Measurements from ENCODE around the gene NFKB1.
"Not testable (repeated sequence)": the region's sequence is repeated elsewhere in the genome, so short reads cannot be mapped to it uniquely, and the experiment has no call there.

The NFKB1 gene

GRCh38 chr4:102483120-102483519 lies 18.0 kb upstream of the NFKB1 start:
- H3K4me3 ChIP-seq (ENCODE audit: low read length) = no peak overlapping the region
- TF ChIP-seq, protein P1, sequence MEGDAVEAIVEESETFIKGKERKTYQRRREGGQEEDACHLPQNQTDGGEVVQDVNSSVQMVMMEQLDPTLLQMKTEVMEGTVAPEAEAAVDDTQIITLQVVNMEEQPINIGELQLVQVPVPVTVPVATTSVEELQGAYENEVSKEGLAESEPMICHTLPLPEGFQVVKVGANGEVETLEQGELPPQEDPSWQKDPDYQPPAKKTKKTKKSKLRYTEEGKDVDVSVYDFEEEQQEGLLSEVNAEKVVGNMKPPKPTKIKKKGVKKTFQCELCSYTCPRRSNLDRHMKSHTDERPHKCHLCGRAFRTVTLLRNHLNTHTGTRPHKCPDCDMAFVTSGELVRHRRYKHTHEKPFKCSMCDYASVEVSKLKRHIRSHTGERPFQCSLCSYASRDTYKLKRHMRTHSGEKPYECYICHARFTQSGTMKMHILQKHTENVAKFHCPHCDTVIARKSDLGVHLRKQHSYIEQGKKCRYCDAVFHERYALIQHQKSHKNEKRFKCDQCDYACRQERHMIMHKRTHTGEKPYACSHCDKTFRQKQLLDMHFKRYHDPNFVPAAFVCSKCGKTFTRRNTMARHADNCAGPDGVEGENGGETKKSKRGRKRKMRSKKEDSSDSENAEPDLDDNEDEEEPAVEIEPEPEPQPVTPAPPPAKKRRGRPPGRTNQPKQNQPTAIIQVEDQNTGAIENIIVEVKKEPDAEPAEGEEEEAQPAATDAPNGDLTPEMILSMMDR (conservative IDR thresholded peaks at IDR 0.05; ENCODE audit: low read depth, low read length) = no peak
- DNase-seq (ENCODE audit: low read depth) = no peak

DNA sequence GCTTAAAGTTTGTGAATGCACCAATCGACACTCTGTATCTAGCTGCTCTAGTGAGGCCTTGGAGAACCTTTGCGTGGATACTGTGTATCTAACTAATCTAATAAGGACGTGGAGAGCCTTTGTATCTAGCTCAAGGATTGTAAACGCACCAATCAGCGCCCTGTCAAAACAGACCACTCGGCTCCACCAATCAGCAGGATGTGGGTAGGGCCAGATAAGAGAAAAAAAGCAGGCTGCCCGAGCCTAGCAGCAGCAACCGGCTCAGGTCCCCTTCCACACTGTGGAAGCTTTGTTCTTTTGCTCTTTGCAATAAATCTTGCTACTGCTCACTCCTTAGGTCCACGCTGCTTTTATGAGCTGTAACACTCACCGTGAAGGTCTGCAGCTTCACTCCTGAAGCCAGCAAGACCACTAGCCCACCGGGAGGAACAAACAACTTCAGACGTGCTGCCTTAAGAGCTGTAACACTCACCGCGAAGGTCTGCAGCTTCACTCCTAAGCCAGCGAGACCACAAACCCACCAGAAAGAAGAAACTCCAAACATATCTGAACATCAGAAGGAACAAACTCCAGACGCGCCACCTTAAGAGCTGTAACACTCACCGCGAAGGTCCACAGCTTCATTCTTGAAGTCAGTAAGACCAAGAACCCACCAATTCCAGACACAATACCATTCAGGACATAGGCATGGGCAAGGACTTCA lies 17.0 kb upstream of the NFKB1 start:
- not testable (repeated sequence) for DNase-seq (ENCODE audit: low read depth)

DNA sequence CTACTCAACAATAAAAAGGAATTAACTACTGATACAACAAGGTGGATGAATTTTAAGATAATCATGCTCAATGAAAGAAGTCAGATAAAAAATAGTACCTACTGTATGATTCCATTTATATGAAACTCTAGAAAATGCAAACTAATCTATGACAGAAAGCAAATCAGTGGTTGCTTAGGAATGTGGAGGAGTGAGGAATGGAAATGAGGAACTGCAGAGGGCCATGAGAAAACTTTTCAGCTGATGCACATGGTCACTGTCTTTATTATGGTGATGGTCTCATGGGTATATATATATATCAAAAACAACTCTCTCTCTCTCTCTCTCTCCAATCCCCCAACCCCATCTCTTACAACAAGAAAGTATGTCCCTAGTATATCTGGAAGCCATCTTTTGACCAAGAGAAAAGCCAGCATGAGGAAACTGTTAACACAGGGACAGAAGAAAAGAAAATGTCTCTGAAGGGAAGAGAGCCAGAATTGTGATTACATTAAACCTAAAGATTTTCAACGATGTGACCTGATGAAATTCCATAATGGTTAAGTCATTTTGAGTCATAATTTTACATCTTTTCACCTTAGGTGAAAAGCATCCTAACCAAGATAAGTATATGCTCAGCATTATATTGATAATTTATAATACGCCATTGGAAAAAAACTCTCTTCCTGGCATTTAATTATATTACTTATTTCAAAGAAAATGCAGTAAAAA lies 8.5 kb upstream of the NFKB1 start:
- DNase-seq (ENCODE audit: low read depth) = no peak
- TF ChIP-seq, protein P1 (conservative IDR thresholded peaks at IDR 0.05; ENCODE audit: low read depth, low read length) = no peak
- no peak overlapping the region for H3K4me3 ChIP-seq (ENCODE audit: low read length)

More for the DNA sequence above, 17.0 kb upstream of the NFKB1 start:
- H3K4me3 ChIP-seq (ENCODE audit: low read length) = not testable (repeated sequence)

DNA sequence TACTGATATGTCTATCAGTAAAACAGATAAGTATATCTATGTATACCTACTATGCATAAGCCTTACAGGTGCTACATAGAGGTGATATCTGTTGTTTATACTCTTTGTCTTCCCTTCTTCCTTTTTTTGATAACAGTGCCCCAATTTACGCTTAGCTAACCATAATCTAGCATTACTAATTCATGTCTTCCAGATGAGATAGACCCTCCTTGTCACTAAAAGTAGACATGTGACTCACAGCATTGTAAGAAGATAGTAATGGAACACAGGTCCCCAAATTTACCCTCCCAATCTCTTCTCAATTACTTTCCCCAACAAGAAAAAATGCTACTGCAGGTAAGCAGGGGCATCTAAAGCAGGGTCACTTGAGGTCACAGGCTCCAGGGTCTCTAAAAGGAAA lies 7.9 kb upstream of the NFKB1 start:
- no peak for DNase-seq (ENCODE audit: low read depth)
- no peak overlapping the region for H3K4me3 ChIP-seq (ENCODE audit: low read length)
- TF ChIP-seq, protein P1 (conservative IDR thresholded peaks at IDR 0.05; ENCODE audit: low read depth, low read length) = no peak

DNA sequence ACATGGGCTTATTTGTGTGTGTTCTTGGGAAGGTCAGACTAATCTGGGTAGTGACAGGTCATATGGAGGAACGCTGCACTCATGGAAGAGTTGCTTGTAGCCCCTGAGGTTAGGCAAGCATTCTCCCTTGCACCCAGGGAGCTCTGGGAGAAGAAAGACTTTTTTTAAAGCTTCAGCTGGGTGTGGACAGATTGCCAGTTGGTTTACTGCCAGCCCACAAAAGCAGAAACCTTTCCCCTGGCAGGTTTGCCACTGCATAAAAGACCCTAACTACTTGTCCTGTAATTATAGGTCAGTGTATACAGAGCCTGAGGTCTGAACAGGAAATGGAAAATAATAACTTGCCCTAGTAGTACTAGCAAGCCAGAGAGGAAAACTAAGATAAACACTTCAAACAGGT lies 7.4 kb upstream of the NFKB1 start:
- TF ChIP-seq, protein P1 (conservative IDR thresholded peaks at IDR 0.05; ENCODE audit: low read depth, low read length) = no peak

GRCh38 chr4:102494603-102495002 lies 6.6 kb upstream of the NFKB1 start:
- no peak for DNase-seq (ENCODE audit: low read depth)
- TF ChIP-seq, protein P1 (conservative IDR thresholded peaks at IDR 0.05; ENCODE audit: low read depth, low read length) = no peak
- H3K4me3 ChIP-seq (ENCODE audit: low read length) = no peak overlapping the region

More for the DNA sequence above, 7.4 kb upstream of the NFKB1 start:
- DNase-seq (ENCODE audit: low read depth) = no peak
- no peak overlapping the region for H3K4me3 ChIP-seq (ENCODE audit: low read length)

DNA sequence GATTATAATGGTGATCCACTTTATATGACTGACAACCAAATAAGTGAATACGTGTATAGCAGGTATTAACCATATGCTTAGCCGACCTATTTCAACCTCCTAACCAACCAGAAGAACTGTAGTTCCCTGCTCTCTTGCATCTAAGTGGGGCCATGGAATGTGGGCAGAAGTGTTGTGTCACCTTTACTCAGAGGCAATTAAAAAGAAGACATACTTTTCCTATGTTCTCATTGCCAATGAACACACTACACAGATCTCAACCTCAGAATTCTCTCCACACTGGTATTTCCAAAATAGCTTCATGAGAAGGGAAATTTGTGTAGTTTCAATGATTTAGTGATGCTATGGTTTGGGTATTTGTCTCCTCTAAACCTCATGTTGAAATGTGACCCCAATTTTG lies 3.2 kb upstream of the NFKB1 start:
- DNase-seq (ENCODE audit: low read depth) = no peak
- TF ChIP-seq, protein P1 (conservative IDR thresholded peaks at IDR 0.05; ENCODE audit: low read depth, low read length) = no peak
- H3K4me3 ChIP-seq (ENCODE audit: low read length) = no peak overlapping the region

Measured in retinal pigment epithelial cell (primary cell).